KMS-11 (cell line): Measurements from ENCODE around the gene EIF3J.

Experiments used
- H2AFZ ChIP-seq: fragments of 200-600 bp; sonication (generic); 2 replicates; pipeline ENCODE4 v1.6.1; 2016; ENCODE audit warnings: antibody characterized with exemption, mixed run types, low read depth
- H3K27ac ChIP-seq: fragments of 200-600 bp; sonication (generic); 2 replicates; pipeline ENCODE4 v1.6.1; 2016; ENCODE audit warnings: mild to moderate bottlenecking, mixed run types
- H3K27me3 ChIP-seq: fragments of 200-600 bp; sonication (generic); 2 replicates; pipeline ENCODE4 v1.6.1; 2017; ENCODE audit warnings: mild to moderate bottlenecking, low read depth, mixed run types, moderate library complexity; ENCODE audit not compliant: insufficient read depth
- H3K36me3 ChIP-seq: fragments of 200-600 bp; sonication (generic); 2 replicates; pipeline ENCODE4 v1.6.1; 2017; ENCODE audit warnings: mild to moderate bottlenecking, mixed run types; ENCODE audit not compliant: insufficient read depth
- H3K4me1 ChIP-seq: fragments of 200-600 bp; sonication (generic); 2 replicates; pipeline ENCODE4 v1.6.1; 2016; ENCODE audit warnings: mild to moderate bottlenecking, low read depth, mixed run types; ENCODE audit not compliant: poor library complexity, severe bottlenecking
- H3K4me2 ChIP-seq: fragments of 200-600 bp; sonication (generic); 2 replicates; pipeline ENCODE4 v1.7.0; 2016; ENCODE audit warnings: mild to moderate bottlenecking, mixed run types
- H3K4me3 ChIP-seq: fragments of 200-600 bp; sonication (generic); IDR thresholded peaks from 2 replicates; pipeline ENCODE4 v1.6.1; 2017; ENCODE audit warnings: low read depth, low read length, mixed read lengths; ENCODE audit not compliant: insufficient read depth
- H3K79me2 ChIP-seq: fragments of 200-600 bp; sonication (generic); 2 replicates; pipeline ENCODE4 v1.6.1; 2016; ENCODE audit warnings: low read depth, mixed run types; ENCODE audit not compliant: insufficient read depth
- H3K9ac ChIP-seq: fragments of 200-600 bp; sonication (generic); 2 replicates; pipeline ENCODE4 v1.6.1; 2016; ENCODE audit warnings: mild to moderate bottlenecking, mixed run types
- H4K20me1 ChIP-seq: fragments of 200-600 bp; sonication (generic); 2 replicates; pipeline ENCODE4 v1.6.1; 2016; ENCODE audit warnings: mild to moderate bottlenecking, mixed run types; ENCODE audit not compliant: insufficient read depth
- TF ChIP-seq, protein P1 (sequence below): fragments of 200-600 bp; sonication (generic); conservative IDR thresholded peaks from 2 replicates; pipeline ENCODE4 v1.6.1; 2017; ENCODE audit warnings: low read depth, mild to moderate bottlenecking, antibody characterized with exemption, low read length, moderate library complexity, mixed read lengths

EIF3J gene

DNA sequence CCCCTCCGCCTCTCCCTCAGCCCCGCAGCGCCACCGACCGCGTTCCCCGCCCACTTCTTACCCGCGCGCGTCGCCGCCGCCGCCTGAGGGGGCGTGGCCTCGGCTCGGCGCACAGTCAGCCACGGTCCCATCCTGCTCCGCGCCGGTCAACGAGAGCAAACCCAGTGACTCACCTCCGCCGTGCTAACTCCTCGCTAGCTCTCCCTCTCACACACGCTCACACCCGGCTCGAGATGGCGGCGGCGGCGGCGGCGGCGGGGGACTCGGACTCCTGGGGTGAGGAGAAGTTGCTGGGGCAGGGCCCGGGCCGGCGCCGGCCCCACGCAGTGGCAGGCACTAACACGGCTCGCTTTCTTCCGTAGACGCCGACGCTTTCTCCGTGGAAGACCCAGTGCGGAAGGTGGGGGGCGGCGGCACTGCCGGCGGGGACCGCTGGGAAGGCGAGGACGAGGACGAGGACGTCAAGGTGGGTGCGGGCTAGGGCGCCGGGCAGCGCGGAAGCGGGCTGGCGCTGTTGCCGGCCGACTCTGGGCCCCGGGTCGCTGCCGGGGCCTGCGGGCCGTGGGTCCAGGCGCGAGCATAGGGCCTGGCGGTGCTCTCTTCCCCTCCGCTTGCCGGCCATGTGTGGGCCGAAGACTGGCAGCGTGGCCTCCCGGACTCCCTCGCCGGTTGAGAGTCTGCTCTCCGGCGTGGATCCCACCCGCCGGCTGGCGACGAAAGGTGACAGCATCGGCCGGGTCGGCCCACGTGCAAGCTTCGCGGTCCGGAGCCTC, at the start of gene EIF3J:
TSS of gene EIF3J (plus strand) at position 186 of the 773 bp plus-strand sequence. CDS start at position 234, 48 bp downstream.
- peak within 1 kb of the TSS; percentile 97 for H3K9ac ChIP-seq
- peaks cover 50% of the 10 kb centered on the region for H3K79me2 ChIP-seq
- 0 out of 2 replicates have a peak, but pooled peaks cover 3% of the 10 kb centered on the region for H4K20me1 ChIP-seq
- TF ChIP-seq, protein P1, sequence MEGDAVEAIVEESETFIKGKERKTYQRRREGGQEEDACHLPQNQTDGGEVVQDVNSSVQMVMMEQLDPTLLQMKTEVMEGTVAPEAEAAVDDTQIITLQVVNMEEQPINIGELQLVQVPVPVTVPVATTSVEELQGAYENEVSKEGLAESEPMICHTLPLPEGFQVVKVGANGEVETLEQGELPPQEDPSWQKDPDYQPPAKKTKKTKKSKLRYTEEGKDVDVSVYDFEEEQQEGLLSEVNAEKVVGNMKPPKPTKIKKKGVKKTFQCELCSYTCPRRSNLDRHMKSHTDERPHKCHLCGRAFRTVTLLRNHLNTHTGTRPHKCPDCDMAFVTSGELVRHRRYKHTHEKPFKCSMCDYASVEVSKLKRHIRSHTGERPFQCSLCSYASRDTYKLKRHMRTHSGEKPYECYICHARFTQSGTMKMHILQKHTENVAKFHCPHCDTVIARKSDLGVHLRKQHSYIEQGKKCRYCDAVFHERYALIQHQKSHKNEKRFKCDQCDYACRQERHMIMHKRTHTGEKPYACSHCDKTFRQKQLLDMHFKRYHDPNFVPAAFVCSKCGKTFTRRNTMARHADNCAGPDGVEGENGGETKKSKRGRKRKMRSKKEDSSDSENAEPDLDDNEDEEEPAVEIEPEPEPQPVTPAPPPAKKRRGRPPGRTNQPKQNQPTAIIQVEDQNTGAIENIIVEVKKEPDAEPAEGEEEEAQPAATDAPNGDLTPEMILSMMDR, result no peak
- peak within 1 kb of the TSS; percentile 71 for H3K4me2 ChIP-seq
- H3K4me1 ChIP-seq, result peaks cover 38% of the 10 kb centered on the region
- peaks cover 3% of the 10 kb centered on the region; the same call in 1 of the 2 replicates for H3K36me3 ChIP-seq
- H3K4me3 ChIP-seq, result peak within 1 kb of the TSS; percentile 32
- no peaks in the 10 kb centered on the region for H3K27me3 ChIP-seq
- H3K27ac ChIP-seq, result peak within 1 kb of the TSS; percentile 95
- peak within 1 kb of the TSS; percentile 89 for H2AFZ ChIP-seq

- no peaks in the 10 kb centered on the region for H3K4me1 ChIP-seq
- peaks cover 6% of the 10 kb centered on the region; the same call in 1 of the 2 replicates for H3K79me2 ChIP-seq
- no peaks in the 10 kb centered on the region for H3K27me3 ChIP-seq
- H3K4me2 ChIP-seq, result no peak overlapping the region
- TF ChIP-seq, protein P1, result no peak
- H2AFZ ChIP-seq, result no peak overlapping the region
- H3K4me3 ChIP-seq, result no peak overlapping the region
- no peak overlapping the region for H3K9ac ChIP-seq
- H3K27ac ChIP-seq, result no peak overlapping the region
- no peaks in the 10 kb centered on the region for H4K20me1 ChIP-seq
- H3K36me3 ChIP-seq, result peaks cover 10% of the 10 kb centered on the region; the same call in 1 of the 2 replicates
Measured at GRCh38 chr15:44489464-44489863, 47.5 kb upstream of the EIF3J start.

GRCh38 chr15:44490622-44491021, 46.3 kb upstream of the EIF3J start:
- H3K27me3 ChIP-seq, result no peaks in the 10 kb centered on the region
- H3K4me1 ChIP-seq, result no peaks in the 10 kb centered on the region
- no peak overlapping the region for H3K9ac ChIP-seq
- no peak overlapping the region for H3K27ac ChIP-seq
- H2AFZ ChIP-seq, result no peak overlapping the region
- H3K79me2 ChIP-seq, result peaks cover 6% of the 10 kb centered on the region; the same call in 1 of the 2 replicates
- H3K4me3 ChIP-seq, result no peak overlapping the region
- TF ChIP-seq, protein P1, result no peak
- H3K4me2 ChIP-seq, result no peak overlapping the region
- peaks cover 10% of the 10 kb centered on the region; the same call in 1 of the 2 replicates for H3K36me3 ChIP-seq
- H4K20me1 ChIP-seq, result no peaks in the 10 kb centered on the region

DNA sequence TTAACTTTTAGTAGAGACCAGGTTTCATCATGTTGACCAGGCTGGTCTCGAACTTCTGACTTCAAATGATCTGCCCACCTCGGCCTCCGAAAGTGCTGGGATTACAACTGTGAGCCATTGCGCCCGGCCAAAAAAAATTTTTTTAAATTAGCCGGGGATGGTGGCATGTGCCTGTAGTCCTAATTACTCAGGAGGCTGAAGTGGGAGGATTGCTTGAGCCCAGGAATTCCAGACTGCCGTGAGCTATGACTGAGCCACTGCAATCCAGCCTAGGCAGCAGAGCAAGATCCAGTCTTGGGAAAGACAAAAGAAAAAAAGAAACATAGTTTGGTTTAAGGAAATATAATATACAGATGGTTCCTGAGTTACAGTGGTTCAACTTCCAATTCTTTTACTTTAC, 44.9 kb upstream of the EIF3J start:
- peaks cover 7% of the 10 kb centered on the region; the same call in 1 of the 2 replicates for H3K36me3 ChIP-seq
- H3K27ac ChIP-seq, result no peak overlapping the region
- H3K27me3 ChIP-seq, result no peaks in the 10 kb centered on the region
- H4K20me1 ChIP-seq, result no peaks in the 10 kb centered on the region
- no peak overlapping the region for H3K4me3 ChIP-seq
- no peak overlapping the region for H3K4me2 ChIP-seq
- no peak overlapping the region for H2AFZ ChIP-seq
- no peaks in the 10 kb centered on the region for H3K4me1 ChIP-seq
- no peak overlapping the region for H3K9ac ChIP-seq
- TF ChIP-seq, protein P1, result no peak
- H3K79me2 ChIP-seq, result peaks cover 6% of the 10 kb centered on the region; the same call in 1 of the 2 replicates
